NCI-H2196 treated with DMSO at 0.1 percent for 48 hours (cell line): ENCODE results near the gene SPG7.

Source experiments
- DNase-seq: peaks from one replicate; lab custom pipeline; 2025; ENCODE audit not compliant: unreplicated experiment; lab: John Stamatoyannopoulos, UW

The SPG7 gene

GRCh38 chr16:89545831-89546574 lies 37.8 kb downstream of the SPG7 start:
- no peak for DNase-seq

DNA sequence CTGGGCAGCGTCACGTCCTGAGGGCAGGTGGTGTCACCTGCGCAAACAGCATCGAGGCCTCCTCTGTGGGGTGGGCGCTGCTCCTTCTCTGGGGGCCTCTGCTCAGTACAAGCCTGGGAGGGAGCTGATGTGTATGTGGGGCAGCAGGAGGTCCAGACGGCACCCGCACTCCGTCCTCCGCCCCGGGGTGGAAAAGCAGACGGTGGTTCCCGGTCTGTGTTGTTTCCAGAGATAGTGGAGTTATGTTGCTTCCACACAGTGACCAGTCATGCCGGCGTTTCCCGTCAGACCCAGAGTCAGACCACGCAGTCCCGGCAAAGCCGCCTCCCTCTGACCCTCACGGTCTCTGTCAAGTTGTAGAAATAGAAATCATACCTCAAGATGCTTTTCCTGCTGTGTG lies 38.6 kb downstream of the SPG7 start:
- DNase-seq: no peak

GRCh38 chr16:89547291-89547690 lies 39.1 kb downstream of the SPG7 start:
- DNase-seq: no peak

GRCh38 chr16:89547860-89548259 lies 39.7 kb downstream of the SPG7 start:
- no peak for DNase-seq

DNA sequence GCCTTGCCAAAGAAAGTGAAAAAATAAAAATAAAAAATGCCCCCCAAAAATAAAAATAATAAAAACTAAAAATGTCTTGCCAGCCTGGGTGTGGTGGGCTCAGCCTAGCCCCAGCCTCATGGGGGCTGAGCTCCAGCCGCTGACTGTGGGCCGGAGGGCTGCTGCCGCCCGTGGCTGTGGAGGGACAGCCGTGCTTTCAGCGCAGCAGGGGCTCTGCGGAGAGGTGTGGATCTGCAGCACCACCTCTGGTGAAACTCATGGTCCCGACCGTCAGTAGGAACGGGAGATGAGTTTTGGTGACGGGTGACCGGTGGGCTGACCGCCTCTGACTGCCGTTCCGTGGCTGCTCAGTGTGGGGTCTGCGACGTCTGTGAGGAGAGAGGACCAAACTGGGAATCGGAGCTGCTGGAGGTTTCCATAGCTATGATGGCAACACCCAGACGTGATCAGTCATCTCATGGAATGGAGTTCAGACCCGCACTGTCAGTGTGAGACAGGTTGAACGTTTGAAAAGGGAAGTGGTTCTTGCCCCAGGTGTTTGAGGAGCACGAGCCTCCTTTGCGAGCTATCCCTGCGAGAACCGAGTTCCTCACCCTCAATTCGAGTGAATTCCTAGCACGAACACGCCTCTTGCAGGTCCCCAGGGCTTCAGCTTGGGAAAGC lies 40.3 kb downstream of the SPG7 start:
- DNase-seq: no peak

GRCh38 chr16:89549007-89549700 lies 41.0 kb downstream of the SPG7 start:
- DNase-seq: no peak

DNA sequence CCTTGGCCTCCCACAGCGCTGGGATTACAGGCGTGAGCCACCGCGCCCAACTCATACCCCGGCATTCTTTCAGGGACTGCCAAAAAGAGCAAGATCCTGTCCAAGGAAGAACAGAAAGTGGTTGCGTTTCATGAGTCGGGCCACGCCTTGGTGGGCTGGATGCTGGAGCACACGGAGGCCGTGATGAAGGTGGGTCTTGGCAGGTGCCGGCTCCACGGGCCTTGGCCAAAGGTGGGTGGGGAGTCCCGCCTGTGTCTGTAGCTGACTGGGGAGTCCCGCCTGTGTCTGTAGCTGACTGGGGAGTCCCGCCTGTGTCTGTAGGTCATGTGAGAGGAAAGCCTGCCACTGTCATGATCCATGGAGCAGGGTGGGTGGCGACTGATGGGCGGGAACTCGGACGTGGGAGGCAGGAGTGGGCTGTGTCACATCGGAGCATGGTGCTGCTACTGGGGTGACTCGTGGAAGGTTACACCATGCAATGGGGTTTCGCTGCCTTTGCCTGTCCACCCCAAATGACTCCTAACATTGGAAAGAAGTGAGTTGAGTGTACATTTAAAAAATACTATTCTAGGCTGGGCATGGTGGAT lies 42.3 kb downstream of the SPG7 start:
- DNase-seq: no peak

DNA sequence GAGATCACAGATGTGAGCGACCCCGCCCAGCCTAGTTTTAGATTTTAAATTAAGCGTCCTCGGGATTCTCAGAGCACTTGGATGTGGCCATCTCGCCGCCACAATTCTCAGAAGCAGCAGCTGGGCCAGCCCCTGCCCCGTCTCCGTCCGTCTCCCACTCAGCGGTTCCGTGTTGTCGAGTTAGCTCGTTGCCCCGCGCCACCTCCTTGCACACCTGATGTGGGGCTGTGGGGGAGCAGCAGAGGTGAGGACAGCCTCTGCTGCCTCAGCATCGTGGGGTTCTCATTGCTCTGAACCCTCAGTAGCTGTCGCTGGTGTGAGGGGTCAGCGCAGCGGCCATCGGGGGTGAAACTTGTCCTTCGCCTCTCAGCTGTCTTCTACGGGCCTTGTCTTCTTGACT lies 44.1 kb downstream of the SPG7 start:
- no peak for DNase-seq

DNA sequence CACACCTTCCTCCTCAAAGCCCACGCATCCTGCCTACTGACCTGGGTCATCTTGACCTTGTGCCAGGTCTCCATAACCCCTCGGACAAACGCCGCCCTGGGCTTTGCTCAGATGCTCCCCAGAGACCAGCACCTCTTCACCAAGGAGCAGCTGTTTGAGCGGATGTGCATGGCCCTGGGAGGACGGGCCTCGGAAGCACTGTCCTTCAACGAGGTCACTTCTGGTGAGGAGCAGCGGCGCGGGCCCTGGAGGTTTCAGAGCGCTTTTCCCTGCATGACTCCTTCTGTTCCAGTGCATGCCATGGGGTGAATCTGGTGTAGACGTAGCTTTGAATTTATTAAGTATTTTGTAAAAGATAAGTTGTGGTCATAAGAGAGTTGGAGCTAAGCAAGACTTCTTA lies 44.7 kb downstream of the SPG7 start:
- DNase-seq: no peak

GRCh38 chr16:89553733-89554132 lies 45.5 kb downstream of the SPG7 start:
- DNase-seq: no peak

GRCh38 chr16:89554343-89554742 lies 46.1 kb downstream of the SPG7 start:
- DNase-seq: no peak

- no peak for DNase-seq
Observed at GRCh38 chr16:89555265-89555664, 47.1 kb downstream of the SPG7 start.

GRCh38 chr16:89555780-89556179 lies 47.6 kb downstream of the SPG7 start:
- DNase-seq: no peak

DNA sequence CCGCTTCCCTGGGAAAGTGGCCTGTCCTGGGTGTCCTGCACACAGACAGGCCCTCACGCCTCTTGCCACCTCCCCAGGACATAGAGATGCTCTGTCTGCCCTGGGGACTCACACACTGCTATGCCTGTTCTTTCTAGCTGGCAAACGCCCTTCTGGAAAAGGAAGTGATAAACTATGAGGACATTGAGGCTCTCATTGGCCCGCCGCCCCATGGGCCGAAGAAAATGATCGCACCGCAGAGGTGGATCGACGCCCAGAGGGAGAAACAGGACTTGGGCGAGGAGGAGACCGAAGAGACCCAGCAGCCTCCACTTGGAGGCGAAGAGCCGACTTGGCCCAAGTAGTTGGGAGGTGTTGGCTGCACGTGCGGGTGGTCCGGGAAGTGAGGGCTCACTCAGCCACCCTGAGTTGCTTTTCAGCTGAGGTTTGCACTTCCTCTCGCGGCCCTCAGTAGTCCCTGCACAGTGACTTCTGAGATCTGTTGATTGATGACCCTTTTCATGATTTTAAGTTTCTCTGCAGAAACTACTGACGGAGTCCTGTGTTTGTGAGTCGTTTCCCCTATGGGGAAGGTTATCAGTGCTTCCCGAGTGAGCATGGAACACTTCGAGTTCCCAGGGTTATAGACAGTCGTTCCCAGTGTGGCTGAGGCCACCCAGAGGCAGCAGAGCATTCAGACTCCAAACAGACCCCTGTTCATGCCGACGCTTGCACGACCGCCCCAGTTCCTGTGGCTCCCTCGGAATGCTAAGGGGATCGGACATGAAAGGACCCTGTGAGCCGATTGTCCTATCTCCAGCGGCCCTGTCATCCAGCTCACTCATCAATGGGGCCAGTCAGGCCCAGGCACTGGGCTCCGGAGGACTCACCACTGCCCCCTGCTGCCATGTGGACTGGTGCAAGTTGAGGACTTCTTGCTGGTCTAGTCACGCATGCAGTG lies 48.8 kb downstream of the SPG7 start:
- no peak for DNase-seq

DNA sequence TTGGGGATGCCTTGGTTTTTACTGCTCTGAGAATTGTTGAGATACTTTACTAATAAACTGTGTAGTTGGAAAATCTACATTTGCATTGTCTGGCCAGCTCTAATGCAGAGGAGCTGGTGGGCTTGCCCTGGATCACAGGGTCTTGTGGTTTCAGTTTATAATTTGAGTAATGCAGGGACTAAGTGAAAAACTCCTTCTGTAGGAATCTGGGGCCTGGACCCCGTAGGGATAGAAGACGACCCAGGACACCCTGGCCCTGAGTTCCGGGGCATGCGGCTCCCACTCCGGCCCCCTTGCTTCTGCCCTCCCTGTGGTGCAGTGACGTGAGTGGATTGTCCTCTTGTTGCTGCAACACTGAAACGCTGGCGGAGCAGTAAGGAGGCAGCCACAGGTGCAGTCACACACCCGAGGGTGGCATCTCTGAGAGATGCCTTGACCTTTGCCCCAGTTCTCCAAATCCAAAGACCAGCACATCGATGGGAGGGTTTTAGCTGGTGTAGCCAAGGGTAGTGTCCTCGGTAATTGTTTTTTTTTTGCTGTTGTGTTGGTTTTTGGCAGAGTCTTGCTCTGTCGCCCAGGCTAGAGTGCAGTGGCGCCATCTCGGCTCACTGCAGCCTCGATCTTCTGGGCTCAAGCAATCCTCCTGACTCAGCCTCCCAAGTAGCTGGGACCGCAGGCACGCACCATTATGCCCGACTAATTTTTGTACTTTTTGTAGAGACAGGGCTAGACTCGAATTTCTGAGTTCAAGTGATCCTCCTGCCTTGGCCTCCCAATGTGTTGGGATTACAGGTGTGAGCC lies 49.7 kb downstream of the SPG7 start:
- DNase-seq: no peak

DNA sequence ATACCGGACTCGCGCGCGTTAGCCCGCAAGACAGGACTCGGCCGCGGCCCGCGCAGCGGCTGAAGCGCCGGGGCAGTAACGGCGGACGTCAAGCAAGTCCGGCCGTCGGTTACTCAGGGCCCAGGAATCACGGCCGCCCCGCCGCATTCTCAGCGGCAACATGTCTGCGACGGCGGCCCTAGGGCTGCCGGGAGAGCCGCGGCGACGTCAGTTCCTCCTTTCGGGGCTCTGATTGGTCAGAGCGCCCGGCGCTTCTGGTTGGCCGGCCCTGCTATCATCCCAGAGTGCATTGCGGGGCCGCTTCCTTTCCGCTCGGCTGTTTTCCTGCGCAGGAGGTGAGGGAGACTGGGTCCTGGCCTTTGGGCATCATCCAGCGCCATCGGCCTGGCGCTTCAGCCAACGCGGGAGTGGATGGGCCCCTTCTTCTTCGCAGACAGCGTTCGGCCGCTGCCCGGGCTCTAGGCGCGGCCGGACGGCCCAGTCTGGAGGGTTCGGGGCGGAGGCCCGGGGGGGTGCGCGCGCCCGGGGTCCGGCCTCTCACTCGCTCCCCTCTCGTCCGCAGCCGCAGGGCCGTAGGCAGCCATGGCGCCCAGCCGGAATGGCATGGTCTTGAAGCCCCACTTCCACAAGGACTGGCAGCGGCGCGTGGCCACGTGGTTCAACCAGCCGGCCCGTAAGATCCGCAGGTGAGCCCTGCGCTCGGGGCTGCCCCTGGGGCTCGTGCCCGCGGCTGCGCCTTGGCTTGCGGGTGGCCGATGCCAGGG lies 52.4 kb downstream of the SPG7 start, which contains the start of gene RPL13:
RPL13 (plus strand) TSS at position 305 of the 764 bp plus-strand sequence; CDS start at position 583, 278 bp downstream.
- DNase-seq: peak; percentile 68

DNA sequence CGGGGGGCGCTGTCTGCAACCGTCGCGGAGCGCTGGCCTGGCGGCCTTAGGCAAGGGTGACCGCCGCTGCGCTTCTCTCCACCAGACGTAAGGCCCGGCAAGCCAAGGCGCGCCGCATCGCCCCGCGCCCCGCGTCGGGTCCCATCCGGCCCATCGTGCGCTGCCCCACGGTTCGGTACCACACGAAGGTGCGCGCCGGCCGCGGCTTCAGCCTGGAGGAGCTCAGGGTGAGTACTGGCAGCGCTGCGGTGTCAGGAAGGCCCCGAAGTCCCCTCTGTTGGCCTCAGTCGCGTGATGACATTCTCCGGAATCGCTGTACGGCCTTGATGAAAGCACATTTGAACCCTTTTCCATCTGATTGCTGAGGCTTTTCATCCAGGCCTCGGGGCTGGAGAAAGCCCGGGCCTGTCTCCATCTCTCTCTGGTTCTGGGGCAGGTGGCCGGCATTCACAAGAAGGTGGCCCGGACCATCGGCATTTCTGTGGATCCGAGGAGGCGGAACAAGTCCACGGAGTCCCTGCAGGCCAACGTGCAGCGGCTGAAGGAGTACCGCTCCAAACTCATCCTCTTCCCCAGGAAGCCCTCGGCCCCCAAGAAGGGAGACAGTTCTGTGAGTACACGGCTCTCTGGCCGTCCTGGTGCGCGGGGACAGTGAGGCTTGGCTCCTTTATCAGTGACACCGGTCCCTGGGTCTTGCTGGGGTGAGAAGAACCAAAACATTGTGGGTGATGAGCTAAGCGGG lies 53.1 kb downstream of the SPG7 start:
- no peak for DNase-seq

- DNase-seq: no peak
Observed at GRCh38 chr16:89561884-89562599, 53.8 kb downstream of the SPG7 start.
